ENCODE data around the gene SLC25A46. TPM values are rescaled to one million over a fixed set of nuclear protein-coding genes. Genes with fewer than 3 reads are reported as not detected.

The SLC25A46 gene
- total and polyA plus RNA-seq, 2 experiments from 2014 or later = 34.3 to 76.2 TPM

DNA sequence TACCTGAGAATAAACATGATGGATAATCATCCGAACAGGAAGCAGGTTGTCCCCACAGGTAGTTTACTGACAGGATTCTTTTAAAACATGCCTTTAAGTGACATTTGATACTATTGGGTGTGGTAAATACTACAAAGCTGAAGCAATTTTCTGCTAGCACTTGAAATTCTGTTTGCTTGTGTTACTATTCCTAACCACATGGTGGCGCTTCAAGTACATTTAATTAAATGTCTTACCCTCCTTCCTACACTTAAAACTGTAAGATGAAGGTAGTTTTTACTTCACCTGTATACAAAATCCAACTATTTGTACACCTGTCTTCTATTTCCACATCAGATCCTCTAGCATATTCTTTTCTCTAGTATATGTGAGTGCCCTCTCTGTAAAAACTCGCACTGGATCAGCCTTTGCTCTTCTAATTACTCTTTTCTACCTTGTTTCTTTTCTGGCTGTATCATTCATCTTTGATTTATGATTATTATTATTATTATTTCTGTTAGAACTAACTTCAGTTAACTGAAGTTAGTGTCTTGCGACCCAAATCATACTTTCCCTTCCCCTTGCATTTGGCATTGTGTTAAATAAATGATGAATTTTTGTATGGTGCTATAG is 18.4 kb downstream of the SLC25A46 start:
- Histone ChIP-seq H3K4me2 (ENCODE audit: unreplicated experiment) (no peak overlapping the region), H3K9ac (no peak overlapping the region), H3K79me2 (ENCODE audit: insufficient read depth) (no peaks in the 10 kb centered on the region), H3K9me3 (ENCODE audit: low read depth) (no peaks in the 10 kb centered on the region), H3K27me3 (replicated peaks; ENCODE audit: insufficient read depth) (no peaks in the 10 kb centered on the region), H4K20me1 (ENCODE audit: insufficient read depth) (no peaks in the 10 kb centered on the region; the same call in 1 of the 2 replicates), H3K9me2 (ENCODE audit: insufficient read depth) (no peaks in the 10 kb centered on the region), H3K4me1 (ENCODE audit: insufficient read depth) (no peaks in the 10 kb centered on the region), H3F3A (ENCODE audit: insufficient read depth) (peaks cover 20% of the 10 kb centered on the region; the same call in 1 of the 2 replicates), H3K4me3 (no peak overlapping the region), H2AFZ (peak overlapping the region; percentile 39; the same call in 1 of the 2 replicates), H3K36me3 (ENCODE audit: low read depth) (peaks cover 40% of the 10 kb centered on the region), H3K27ac (0 out of 2 replicates have a peak overlapping the region, but pooled peaks have one; percentile 3)
- peak; percentile 61 for DNase-seq
- in situ Hi-C loops (cut with MboI) = no loop called here
- TF ChIP-seq EZH2 (IDR thresholded peaks at IDR 0.05; ENCODE audit: insufficient read depth, poor library complexity, severe bottlenecking) (no peak), EZH2phosphoT487 (IDR thresholded peaks at IDR 0.05; ENCODE audit: insufficient read depth, low read depth) (no peak)
- 50 to 51% methylated on average over 4 of the region's 4 CpGs for WGBS, 2 experiments (ENCODE audit: low coverage in 1 of 2, low lambda C conversion rate in 2 of 2, missing lambda C conversion rate in 2 of 2)

DNA sequence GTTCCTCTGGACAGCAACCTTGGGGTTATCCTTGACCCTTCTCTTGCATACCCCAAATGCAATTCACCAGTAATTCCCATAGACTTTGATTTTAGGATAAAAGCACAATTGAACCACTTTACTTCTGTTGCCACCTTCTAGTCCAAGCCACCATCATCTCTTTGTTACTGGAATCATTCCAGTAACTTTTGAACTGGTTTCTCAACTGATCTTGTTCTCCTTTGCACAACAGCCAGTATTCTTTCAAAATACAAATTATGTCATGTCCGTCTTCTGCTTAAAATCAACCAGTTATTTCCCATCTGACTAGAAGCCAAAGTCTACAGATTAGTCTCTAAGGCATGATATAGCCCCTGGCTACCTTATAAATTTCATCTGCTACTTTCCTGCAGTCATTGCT is 21.4 kb downstream of the SLC25A46 start:
- H3K36me3 ChIP-seq (ENCODE audit: low read depth) = peaks cover 47% of the 10 kb centered on the region
- 95 to 97% methylated on average over 1 of the region's 1 CpG for WGBS, 2 experiments (ENCODE audit: low coverage in 1 of 2, low lambda C conversion rate in 2 of 2, missing lambda C conversion rate in 2 of 2)

DNA sequence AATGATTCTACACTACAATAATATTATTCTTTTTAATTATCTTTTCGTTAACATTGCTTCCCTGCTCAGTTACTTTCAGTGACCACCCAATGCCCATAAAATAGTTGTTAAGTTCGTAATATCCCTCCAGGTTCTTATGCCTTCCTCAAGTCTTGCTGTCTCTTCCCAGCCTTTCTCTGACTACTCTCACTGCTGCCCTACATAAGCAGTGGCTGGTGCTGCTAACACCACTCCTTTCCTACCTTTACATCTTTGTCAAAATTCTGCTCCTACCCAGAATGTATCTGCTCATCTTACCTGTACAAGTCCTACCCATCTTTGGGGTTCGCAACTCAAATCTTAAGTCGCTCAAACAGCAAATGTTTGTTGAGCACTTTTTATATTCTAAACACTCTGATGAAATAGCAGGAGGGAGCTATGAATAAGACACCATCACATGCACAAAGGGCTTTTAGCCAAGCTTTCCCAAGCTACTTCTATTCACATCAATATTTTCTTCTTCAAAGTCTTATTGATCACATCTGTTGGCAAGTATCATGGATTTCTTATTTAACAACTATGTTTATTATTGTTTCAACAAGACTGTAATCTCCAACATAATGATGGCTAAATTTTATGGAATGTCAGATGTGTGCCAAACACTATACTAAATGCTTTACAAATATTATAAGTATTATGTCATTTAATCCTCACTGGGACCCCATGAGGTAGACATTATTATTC is 29.5 kb downstream of the SLC25A46 start:
- Histone ChIP-seq H3K79me2 (ENCODE audit: insufficient read depth) (no peaks in the 10 kb centered on the region), H3F3A (ENCODE audit: insufficient read depth) (peaks cover 40% of the 10 kb centered on the region; the same call in 1 of the 2 replicates), H3K4me3 (no peak overlapping the region), H3K4me2 (ENCODE audit: unreplicated experiment) (no peak overlapping the region), H2AFZ (no peak overlapping the region), H3K4me1 (ENCODE audit: insufficient read depth) (peaks cover 17% of the 10 kb centered on the region), H3K27me3 (replicated peaks; ENCODE audit: insufficient read depth) (0 out of 2 replicates have a peak, but pooled peaks cover 4% of the 10 kb centered on the region), H3K36me3 (ENCODE audit: low read depth) (no peaks in the 10 kb centered on the region), H3K9ac (no peak overlapping the region), H3K9me2 (ENCODE audit: insufficient read depth) (no peaks in the 10 kb centered on the region), H3K27ac (peak overlapping the region; percentile 64; the same call in 1 of the 2 replicates), H4K20me1 (ENCODE audit: insufficient read depth) (no peaks in the 10 kb centered on the region), H3K9me3 (ENCODE audit: low read depth) (no peaks in the 10 kb centered on the region)
- in situ Hi-C loops (cut with MboI) = no loop called here
- 34% methylated on average over 4 of the region's 4 CpGs for WGBS, 2 experiments (ENCODE audit: low coverage in 1 of 2, low lambda C conversion rate in 2 of 2, missing lambda C conversion rate in 2 of 2)
- no peak for TF ChIP-seq EZH2 (IDR thresholded peaks at IDR 0.05; ENCODE audit: insufficient read depth, poor library complexity, severe bottlenecking)
- no peak for TF ChIP-seq EZH2phosphoT487 (IDR thresholded peaks at IDR 0.05; ENCODE audit: insufficient read depth, low read depth)
- peak; percentile 71 for DNase-seq

More for the DNA sequence above, 21.4 kb downstream of the SLC25A46 start:
- no peaks in the 10 kb centered on the region for H3K9me2 ChIP-seq (ENCODE audit: insufficient read depth)
- in situ Hi-C loops (cut with MboI) = no loop called here
- H3K9ac ChIP-seq = no peak overlapping the region
- peaks cover 19% of the 10 kb centered on the region; the same call in 1 of the 2 replicates for H3F3A ChIP-seq (ENCODE audit: insufficient read depth)
- H3K4me1 ChIP-seq (ENCODE audit: insufficient read depth) = no peaks in the 10 kb centered on the region
- no peak overlapping the region for H3K4me3 ChIP-seq
- H3K9me3 ChIP-seq (ENCODE audit: low read depth) = no peaks in the 10 kb centered on the region
- H3K27ac ChIP-seq = no peak overlapping the region
- no peak overlapping the region for H3K4me2 ChIP-seq (ENCODE audit: unreplicated experiment)
- TF ChIP-seq EZH2phosphoT487 (IDR thresholded peaks at IDR 0.05; ENCODE audit: insufficient read depth, low read depth) (no peak), EZH2 (IDR thresholded peaks at IDR 0.05; ENCODE audit: insufficient read depth, poor library complexity, severe bottlenecking) (no peak)
- H2AFZ ChIP-seq = no peak overlapping the region
- no peaks in the 10 kb centered on the region for H3K27me3 ChIP-seq (replicated peaks; ENCODE audit: insufficient read depth)
- no peaks in the 10 kb centered on the region; the same call in 1 of the 2 replicates for H4K20me1 ChIP-seq (ENCODE audit: insufficient read depth)
- H3K79me2 ChIP-seq (ENCODE audit: insufficient read depth) = no peaks in the 10 kb centered on the region
- DNase-seq = no peak

DNA sequence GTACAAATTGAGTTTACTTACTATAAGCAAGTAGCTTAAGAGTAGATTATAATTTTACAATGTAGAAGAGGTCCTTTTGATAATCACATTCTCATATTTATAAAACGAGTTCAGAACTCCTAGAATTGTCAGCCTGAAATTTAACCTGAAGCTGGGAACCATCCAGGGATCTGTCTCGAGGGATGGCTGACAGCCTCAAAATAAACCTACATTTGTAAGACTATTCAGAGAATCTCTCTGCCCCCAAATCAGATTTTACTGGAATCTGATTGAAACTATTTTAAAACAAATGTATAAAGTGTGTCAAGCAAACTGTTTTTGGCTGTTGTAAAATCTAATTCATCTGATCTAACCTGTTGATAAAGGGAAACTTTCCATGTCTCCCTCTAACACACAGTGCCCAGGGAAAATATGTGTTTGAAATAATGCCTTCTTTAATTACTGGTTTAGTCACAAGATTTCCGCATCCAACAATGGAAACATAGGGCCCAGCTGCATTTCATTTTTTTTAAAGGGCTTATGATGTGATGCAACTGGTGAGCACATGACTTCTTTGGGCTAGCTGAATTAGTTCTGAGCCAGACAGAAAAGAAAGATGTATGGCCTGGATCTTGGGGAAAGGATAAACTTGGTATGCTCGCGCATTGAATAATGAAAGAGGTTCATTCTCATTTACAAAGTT is 30.3 kb downstream of the SLC25A46 start:
- Histone ChIP-seq H3K9me2 (ENCODE audit: insufficient read depth) (no peaks in the 10 kb centered on the region), H2AFZ (0 out of 2 replicates have a peak overlapping the region, but pooled peaks have one; percentile 33), H3K9ac (peak overlapping the region; percentile 23; the same call in 1 of the 2 replicates), H3K36me3 (ENCODE audit: low read depth) (no peaks in the 10 kb centered on the region), H4K20me1 (ENCODE audit: insufficient read depth) (no peaks in the 10 kb centered on the region), H3K4me1 (ENCODE audit: insufficient read depth) (peaks cover 17% of the 10 kb centered on the region), H3K27ac (peak overlapping the region; percentile 64), H3K4me3 (no peak overlapping the region), H3F3A (ENCODE audit: insufficient read depth) (peaks cover 40% of the 10 kb centered on the region; the same call in 1 of the 2 replicates), H3K79me2 (ENCODE audit: insufficient read depth) (no peaks in the 10 kb centered on the region), H3K4me2 (ENCODE audit: unreplicated experiment) (peak overlapping the region; percentile 36), H3K9me3 (ENCODE audit: low read depth) (no peaks in the 10 kb centered on the region), H3K27me3 (replicated peaks; ENCODE audit: insufficient read depth) (0 out of 2 replicates have a peak, but pooled peaks cover 7% of the 10 kb centered on the region)
- no peak for TF ChIP-seq EZH2phosphoT487 (IDR thresholded peaks at IDR 0.05; ENCODE audit: insufficient read depth, low read depth)
- TF ChIP-seq EZH2 (IDR thresholded peaks at IDR 0.05; ENCODE audit: insufficient read depth, poor library complexity, severe bottlenecking) = no peak
- peak; percentile 87 for DNase-seq
- 10 to 11% methylated on average over 5 of the region's 5 CpGs for WGBS, 2 experiments (ENCODE audit: low coverage in 1 of 2, low lambda C conversion rate in 2 of 2, missing lambda C conversion rate in 2 of 2)
- in situ Hi-C loops (cut with MboI) = no loop called here
